Measurements from ENCODE around the gene BNIP3.
"Not testable (repeated sequence)": the region's sequence is repeated elsewhere in the genome, so short reads cannot be mapped to it uniquely, and the experiment has no call there.

Gene BNIP3

DNA sequence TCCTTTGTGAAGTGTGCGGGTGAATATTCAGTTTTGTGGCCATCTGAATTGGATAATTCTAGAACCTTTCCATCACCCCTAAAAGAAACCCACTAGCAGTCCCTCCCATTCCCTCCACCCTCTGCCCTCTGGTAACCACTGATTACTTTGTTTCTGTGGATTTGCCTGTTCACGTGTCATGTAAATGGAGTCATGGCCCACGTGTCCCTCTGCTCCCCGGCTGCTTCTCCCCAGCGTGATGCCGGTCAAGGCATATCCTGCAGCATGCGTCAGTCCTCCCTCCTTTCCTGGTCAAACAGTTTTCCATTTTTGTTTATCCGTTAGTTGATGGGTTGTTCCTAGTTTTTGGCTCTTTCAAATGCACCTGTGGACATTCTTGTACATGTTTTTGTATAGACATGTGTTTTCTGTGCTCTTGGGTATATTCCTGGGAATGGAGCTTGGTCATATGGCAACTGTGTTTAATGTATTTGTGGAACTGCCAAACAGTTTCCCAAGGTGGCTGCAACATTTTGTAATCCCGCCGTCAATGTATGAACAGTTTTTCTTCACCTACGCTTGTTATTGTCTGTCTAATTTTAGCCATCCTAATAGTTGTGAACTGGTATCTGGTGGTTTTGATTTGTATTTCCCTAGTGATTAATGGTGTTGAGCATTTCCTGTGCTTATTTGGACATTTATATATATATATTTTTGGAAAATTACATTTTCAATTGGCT lies 58.5 kb downstream of the BNIP3 start:
- Mint-ChIP-seq H3K27me3 (ENCODE audit: low read depth, poor library complexity) (no peaks in the 10 kb centered on the region), H3K4me3 (peak overlapping the region; percentile 16), H3K9me3 (peaks cover 41% of the 10 kb centered on the region), H3K4me1 (peaks cover 45% of the 10 kb centered on the region), H3K36me3 (ENCODE audit: low read depth) (peaks cover 73% of the 10 kb centered on the region), H3K27ac (peak overlapping the region; percentile 14)
- TF ChIP-seq, protein P1, sequence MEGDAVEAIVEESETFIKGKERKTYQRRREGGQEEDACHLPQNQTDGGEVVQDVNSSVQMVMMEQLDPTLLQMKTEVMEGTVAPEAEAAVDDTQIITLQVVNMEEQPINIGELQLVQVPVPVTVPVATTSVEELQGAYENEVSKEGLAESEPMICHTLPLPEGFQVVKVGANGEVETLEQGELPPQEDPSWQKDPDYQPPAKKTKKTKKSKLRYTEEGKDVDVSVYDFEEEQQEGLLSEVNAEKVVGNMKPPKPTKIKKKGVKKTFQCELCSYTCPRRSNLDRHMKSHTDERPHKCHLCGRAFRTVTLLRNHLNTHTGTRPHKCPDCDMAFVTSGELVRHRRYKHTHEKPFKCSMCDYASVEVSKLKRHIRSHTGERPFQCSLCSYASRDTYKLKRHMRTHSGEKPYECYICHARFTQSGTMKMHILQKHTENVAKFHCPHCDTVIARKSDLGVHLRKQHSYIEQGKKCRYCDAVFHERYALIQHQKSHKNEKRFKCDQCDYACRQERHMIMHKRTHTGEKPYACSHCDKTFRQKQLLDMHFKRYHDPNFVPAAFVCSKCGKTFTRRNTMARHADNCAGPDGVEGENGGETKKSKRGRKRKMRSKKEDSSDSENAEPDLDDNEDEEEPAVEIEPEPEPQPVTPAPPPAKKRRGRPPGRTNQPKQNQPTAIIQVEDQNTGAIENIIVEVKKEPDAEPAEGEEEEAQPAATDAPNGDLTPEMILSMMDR (IDR thresholded peaks at IDR 0.05) = no peak
- no peak for DNase-seq

DNA sequence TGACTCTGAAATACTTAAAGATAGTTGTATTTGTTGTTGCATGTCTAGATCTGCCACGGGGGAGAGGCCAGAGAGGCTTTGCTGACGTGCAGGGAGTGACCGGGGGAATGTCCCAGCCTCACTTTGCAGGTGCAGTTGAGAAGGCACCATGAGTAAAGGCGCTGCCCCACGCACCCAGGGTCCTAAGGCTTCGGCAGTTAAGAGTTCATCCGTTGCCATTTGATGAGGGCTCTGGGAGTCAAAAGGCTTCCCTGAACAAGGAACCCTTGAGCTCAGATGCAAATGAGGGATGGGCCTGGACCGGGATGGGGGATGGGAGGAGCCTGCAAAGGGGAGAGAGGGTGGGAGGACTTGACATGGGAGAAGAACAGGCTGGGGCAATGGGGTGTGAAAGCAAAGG lies 60.5 kb downstream of the BNIP3 start:
- Mint-ChIP-seq H3K27me3 (ENCODE audit: low read depth, poor library complexity) (no peaks in the 10 kb centered on the region), H3K36me3 (ENCODE audit: low read depth) (peaks cover 59% of the 10 kb centered on the region), H3K4me1 (peaks cover 30% of the 10 kb centered on the region), H3K27ac (peak overlapping the region; percentile 78), H3K9me3 (peaks cover 31% of the 10 kb centered on the region), H3K4me3 (peak overlapping the region; percentile 53)
- TF ChIP-seq, protein P1 (IDR thresholded peaks at IDR 0.05) = no peak
- peak; percentile 48 for DNase-seq

DNA sequence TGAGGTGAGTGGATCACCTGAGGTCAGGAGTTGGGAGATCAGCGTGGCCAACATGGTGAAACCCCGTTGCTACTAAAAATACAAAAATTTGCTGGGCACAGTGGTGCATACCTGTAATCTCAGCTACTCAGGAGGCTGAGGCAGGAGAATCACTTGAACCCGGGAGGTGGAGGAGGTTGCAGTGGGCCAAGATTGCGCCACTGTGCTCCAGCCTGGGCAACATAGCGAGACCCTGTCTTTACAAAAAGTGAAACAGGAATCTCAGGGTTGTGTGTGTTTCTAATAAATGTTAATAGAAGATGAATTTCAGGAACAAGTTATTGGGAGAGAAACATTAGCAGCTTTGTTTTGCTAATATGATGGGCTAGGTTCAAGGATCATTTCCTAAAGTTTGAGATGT lies 61.0 kb downstream of the BNIP3 start:
- TF ChIP-seq, protein P1 (IDR thresholded peaks at IDR 0.05) = no peak
- H3K9me3 Mint-ChIP-seq = peaks cover 26% of the 10 kb centered on the region
- H3K27me3 Mint-ChIP-seq (ENCODE audit: low read depth, poor library complexity) = no peaks in the 10 kb centered on the region
- peaks cover 34% of the 10 kb centered on the region for H3K4me1 Mint-ChIP-seq
- no peak overlapping the region for H3K4me3 Mint-ChIP-seq
- H3K27ac Mint-ChIP-seq = peak overlapping the region; percentile 78
- DNase-seq = no peak
- H3K36me3 Mint-ChIP-seq (ENCODE audit: low read depth) = peaks cover 54% of the 10 kb centered on the region

DNA sequence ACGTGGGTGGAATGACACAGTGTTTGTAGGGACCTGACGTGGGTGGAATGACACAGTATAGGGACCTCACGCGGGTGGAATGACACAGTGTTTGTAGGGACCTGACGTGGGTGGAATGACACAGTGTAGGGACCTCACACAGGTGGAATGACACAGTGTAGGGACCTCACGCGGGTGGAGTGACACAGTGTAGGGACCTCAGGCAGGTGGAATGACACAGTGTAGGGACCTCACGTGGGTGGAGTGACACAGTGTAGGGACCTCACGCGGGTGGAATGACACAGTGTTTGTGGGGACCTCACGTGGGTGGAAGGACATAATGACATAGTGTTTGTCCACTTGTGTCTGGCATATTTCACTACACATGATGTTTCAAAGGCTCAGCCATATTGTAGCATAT lies 61.6 kb downstream of the BNIP3 start:
- Mint-ChIP-seq H3K4me3 (no peak overlapping the region), H3K36me3 (ENCODE audit: low read depth) (peaks cover 48% of the 10 kb centered on the region), H3K27ac (peak overlapping the region; percentile 69), H3K27me3 (ENCODE audit: low read depth, poor library complexity) (no peaks in the 10 kb centered on the region), H3K4me1 (peaks cover 39% of the 10 kb centered on the region), H3K9me3 (peaks cover 21% of the 10 kb centered on the region)
- no peak for DNase-seq
- TF ChIP-seq, protein P1 (IDR thresholded peaks at IDR 0.05) = no peak

DNA sequence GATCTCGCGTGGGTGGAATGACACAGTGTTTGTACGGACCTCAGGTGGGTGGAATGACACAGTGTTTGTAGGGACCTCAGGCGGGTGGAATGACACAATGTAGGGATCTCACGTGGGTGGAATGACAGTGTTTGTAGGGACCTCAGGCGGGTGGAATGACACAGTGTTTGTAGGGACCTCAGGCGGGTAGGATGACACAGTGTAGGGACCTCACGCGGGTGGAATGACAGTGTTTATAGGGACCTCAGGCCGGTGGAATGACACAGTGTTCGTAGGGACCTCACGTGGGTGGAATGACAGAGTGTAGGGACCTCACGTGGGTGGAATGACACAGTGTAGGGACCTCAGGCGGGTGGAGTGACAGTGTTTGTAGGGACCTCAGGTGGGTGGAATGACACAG lies 62.3 kb downstream of the BNIP3 start:
- Mint-ChIP-seq H3K36me3 (ENCODE audit: low read depth) (peaks cover 41% of the 10 kb centered on the region), H3K9me3 (peaks cover 14% of the 10 kb centered on the region), H3K4me1 (peaks cover 45% of the 10 kb centered on the region)
- H3K27me3 Mint-ChIP-seq (ENCODE audit: low read depth, poor library complexity); DNase-seq; H3K27ac Mint-ChIP-seq; H3K4me3 Mint-ChIP-seq: not testable (repeated sequence)

All from nephron progenitor cell (in vitro differentiated cells).